H4 (cell line): ENCODE results near the gene PRR18. TPM values are rescaled to one million over a fixed set of nuclear protein-coding genes. Genes with fewer than 3 reads are reported as not detected.

Experiments
- DNase-seq: peaks from one replicate; pipeline ENCODE4 v3.0.0-alpha.2; 2015; ENCODE audit warnings: low spot score
- total RNA-seq: library from RNA; depleted of rRNA; stranded (reverse); fragments of >200 nt; shearing (Covaris generic); gene quantifications from 2 replicates; pipeline ENCODE4 v1.2.3, GENCODE V29; 2014

The PRR18 gene
- total RNA-seq, 1 experiment from 2014 or later, result not detected

- no peak for DNase-seq
Observed at GRCh38 chr6:166333172-166333995, 25.2 kb upstream of the PRR18 start.

GRCh38 chr6:166331503-166332415 is 23.6 kb upstream of the PRR18 start:
- no peak for DNase-seq

- DNase-seq, result no peak
Observed at GRCh38 chr6:166330612-166331011, 22.4 kb upstream of the PRR18 start.

- DNase-seq, result no peak
Observed at GRCh38 chr6:166325383-166326042, 17.3 kb upstream of the PRR18 start.

DNA sequence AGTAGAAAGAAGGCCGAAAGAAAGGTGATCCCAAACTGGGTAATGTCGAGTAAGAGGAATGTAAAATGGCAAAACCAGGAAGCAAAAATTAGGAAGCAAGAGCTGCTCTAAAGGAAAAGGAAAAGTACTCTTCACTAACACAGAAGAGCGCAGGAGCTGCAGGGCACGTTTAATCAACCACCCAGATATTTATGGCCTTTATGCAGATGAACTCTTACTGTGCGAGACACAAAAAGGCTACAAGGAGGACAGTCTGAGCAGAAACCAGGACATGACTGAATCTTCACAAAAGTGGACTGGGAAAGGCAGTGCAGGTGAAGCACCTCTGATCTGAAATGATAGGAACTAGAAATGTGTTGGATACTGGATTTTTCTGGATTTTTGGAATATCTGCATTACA is 15.2 kb upstream of the PRR18 start:
- no peak for DNase-seq

DNA sequence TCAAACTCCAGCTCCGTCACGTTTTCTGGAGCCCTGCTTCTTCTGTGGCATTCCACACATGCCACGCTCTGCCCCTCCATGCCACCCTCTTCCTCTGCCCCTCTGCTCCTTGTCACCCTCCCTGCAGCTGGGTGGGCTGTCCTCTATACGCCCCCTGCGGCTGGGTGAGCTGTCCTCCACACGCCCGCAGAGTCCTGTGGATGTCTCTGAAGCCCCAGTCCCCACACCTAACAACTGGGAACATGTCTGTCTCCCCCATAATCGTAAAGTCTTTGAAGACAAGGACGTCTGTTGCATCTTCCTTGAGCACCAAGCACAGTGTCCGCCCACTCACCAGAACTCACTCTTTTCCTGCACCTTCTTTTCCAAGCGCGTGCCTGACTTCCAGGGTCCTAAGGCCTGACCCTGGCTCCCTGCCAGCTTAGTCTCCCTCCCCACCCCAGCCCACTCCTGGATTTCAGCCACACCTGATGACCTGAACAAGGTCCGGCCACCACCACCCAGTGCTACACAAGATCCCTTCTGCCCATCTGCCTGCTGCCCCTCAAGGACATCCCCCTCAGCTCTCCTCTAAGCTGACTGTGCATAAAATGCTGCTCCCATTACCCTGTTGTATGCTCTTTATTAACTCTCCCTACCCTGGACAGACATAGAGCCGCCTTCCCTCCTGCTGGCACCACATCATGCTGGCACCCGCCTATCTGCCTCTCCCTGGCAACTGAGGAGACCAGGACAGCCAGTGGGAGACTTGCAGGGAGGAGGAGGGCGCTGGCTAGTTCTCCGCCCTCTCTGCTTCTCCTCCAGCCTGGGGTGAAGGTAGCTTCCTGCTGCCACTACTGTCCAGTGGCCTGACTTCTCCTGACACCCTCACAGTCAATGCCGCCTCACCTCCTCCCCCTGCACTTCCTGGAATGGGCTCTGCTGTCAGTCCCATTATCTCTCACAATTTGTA is 10.7 kb upstream of the PRR18 start:
- no peak for DNase-seq

- no peak for DNase-seq
Observed at GRCh38 chr6:166318227-166318626, 10.0 kb upstream of the PRR18 start.

DNA sequence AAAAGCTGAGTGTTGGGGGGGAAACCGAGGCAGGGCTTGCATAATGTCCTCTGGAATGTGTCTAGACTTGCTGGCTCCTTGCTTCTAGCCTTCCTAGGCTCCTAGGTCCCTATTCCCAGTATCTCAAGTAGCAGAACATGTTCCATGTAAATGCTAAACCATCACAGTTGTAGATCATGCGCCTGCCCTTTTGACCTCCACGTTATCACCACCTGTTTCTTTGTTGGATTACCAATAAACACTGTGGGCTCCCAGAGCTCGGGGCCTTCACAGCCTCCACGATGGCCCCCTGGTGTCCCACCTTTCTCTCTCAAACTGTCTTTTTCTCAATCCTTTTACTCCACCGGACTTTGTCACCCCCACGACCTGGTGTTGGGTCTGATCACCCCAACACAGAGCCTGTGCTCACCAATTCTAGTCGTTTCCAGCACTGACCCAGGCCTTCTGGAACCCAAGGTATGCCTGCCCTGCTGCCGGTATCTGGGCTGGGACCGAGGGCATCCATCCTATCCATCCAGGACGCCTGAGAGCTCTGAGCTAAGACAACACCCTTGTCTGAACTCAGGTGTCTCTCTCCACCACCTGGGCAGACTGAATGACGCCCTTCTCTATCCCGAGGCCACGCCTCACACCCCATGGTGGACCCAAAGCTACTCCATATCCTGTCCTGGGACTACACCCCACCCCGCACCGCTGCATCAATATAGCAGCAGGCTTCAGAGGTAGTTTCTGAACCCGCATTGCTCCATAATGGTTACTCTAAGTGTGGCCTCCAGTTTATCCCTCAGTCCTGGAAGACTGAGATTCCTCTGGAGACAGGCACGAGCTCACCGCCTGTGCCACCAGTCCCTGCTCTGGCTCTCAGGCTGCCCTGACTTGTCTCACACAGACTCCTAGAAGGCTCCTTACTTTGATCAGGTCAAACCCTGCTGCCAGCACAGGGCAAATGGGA is 9.3 kb upstream of the PRR18 start:
- no peak for DNase-seq

DNA sequence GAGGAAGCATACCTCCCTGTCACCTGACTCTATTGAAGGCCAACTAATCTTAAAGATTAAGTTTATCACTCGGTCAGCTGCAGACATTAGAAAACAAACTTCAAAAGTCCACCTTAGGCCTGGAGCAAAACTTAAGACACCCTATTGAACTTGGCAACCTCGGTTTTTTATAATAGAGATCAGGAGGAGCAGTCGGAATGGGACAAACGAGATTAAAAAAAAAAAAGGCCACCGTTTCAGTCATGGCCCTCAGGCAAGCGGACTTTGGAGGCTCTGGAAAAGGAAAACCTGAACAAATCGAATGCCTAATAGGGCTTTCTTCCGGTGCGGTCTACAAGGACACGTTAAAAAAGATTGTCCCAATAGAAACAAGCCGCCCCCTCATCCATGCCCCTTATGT is 7.2 kb upstream of the PRR18 start:
- no peak for DNase-seq

DNA sequence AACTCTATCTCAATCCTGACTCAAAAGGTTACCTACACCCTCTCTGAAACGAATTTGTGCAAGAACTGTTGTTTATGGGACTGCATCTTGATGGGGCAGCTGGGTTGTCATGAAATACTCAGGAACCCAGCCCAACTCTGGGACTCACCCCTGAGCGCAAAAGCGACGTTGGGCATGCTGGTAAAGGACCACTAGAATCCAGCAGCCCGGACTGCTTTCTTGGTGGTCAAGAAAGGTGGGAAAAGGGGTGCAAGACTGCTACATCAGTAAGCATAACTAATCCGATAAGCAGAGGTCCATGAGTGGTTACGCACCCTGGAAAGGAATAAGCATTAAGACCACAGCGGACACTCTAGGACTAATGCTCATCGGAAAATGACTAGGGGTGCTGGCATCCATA is 6.3 kb upstream of the PRR18 start:
- DNase-seq, result no peak

- DNase-seq, result no peak
Observed at GRCh38 chr6:166313255-166314070, 5.3 kb upstream of the PRR18 start.

GRCh38 chr6:166312832-166313231 is 4.6 kb upstream of the PRR18 start:
- DNase-seq, result no peak

DNA sequence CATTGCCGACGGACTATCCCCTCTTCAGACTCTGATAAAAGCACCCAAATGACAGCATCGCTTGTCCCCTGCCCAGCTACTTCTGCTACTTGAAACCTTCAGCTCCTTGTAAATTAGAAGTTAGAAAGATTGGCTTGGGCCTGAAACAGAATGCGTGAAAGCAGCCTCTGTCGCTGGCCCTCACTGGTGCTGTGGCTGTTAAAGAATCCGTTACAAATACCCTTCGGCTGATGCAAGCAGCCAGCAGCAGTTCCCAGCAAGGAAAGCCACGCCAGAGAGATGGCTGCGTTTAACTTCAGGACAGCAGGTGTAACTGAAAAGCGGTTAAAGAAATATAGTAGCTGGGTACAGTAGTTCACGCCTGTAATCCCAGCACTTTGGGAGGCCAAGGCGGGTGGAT is 2.4 kb upstream of the PRR18 start:
- no peak for DNase-seq

DNA sequence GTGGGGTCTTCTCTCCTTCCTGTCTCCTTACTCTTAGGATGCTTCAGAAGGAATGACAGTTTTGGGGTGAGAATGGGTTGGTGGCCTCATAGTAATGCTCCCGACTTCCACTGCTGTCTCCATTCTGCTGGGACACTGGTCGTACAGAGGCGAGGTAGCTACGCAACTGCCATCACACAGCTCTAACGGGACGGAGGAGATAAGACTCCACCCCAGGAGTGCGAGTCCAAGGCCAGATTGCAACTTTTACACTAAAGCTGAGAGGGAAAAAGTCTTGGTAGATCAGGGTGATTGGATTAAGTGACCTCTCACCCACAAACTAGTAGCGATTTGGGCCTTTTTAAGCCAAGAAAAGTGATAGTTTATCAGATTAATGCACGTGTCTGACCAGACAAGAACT is 1.8 kb upstream of the PRR18 start:
- DNase-seq, result no peak

- DNase-seq, result no peak
Observed at GRCh38 chr6:166308769-166309589, 787 bp upstream of the PRR18 start.

DNA sequence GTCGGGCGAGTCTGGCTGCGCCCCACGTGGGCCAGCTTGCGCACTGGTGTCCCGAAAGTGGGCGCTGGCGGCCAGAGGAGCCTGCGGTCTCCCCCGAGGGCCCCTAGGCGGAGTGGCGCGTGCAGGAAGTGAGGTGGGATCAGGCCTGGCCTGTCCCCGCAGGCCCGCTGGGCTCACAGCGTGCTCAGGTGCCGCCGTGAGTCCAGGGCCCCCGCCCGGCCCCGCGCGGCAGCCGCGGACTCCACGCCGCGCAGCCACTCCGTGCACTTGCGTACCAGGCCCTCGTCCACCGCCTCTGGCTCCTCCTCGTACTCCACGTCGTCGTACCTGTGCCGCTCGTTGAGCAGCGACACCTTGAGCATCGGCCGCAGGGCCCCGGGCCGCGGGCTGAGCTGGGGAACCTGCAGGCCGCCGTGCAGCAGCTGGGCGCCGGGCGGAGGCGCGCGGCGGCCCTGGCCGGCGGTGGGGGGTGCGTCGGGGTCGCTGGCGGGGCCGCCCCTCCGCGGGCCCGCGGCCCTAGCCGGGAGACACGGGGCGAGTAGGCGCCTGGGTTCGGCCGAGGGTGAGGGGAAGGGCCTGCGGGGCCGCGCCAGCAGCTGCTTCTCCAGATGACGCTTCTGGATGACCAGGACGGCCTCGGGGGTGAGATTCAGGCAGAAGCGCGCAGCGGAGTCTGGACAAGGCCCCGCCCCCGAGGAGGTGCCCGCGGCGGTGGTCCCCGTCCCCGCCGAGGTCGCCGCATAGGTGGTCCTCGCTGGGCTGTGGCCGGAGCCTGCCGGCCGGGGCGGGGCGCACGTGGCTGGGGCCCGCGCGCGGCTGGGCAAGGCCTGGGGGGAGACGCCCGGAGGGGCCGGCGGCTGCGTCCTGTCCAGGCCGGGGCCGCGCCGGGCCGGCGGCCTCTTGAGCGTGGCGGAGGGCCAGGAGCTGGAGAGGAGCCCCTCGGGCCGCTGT is 835 bp downstream of the PRR18 start:
- DNase-seq, result no peak
